GM18502 (cell line): Measurements from ENCODE around the gene SLC25A18.
"Not testable (repeated sequence)": the region's sequence is repeated elsewhere in the genome, so short reads cannot be mapped to it uniquely, and the experiment has no call there.

Experiments used
- ATAC-seq: cut with Tn5 transposase; IDR thresholded peaks from one replicate; pipeline ENCODE4 v1.9.1; 2021; ENCODE audit warnings: mild to moderate bottlenecking; ENCODE audit not compliant: unreplicated experiment, poor library complexity

SLC25A18 gene

GRCh38 chr22:17601031-17601430 lies 37.7 kb downstream of the SLC25A18 start:
- ATAC-seq: no peak

- ATAC-seq: no peak
Observed at GRCh38 chr22:17603668-17604067, 40.4 kb downstream of the SLC25A18 start.

DNA sequence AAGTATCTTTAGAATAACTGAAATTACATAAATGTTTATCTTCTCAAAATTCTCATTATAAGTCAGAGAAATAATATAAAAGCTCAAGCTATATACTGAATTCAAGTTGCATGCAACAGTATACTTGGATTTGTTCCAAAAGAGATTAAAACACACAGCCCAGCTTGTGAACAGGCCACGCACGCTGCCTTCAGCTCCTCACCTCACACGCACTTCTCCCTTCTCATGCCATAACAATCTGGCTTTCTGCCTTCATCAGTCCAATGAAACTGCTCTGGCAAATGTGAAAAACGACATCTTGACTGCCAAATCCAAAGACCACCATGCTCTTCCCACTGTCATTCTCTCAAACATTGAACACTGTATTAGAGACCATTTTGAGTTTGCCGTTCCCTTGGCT lies 43.2 kb downstream of the SLC25A18 start:
- no peak for ATAC-seq

GRCh38 chr22:17607891-17608521 lies 44.7 kb downstream of the SLC25A18 start:
- no peak for ATAC-seq

GRCh38 chr22:17612057-17612456 lies 48.8 kb downstream of the SLC25A18 start:
- ATAC-seq: no peak

DNA sequence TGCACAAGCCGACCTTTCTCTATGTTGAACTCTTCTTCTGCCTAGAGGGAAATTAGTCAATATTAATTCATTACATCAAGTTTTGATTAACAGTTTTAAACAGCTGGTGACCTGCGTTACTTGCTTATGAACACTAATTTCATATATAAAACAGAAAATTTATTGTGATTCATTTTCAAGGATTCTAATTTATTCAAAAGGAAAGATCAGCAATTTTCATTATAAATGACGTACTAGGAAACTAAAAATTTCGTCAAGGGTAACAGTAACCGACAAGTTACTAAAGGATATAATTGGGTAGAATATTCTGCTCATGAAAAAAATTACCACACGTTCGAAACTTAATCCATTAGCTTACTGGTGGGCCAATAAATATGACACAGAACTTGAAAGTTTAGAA lies 50.0 kb downstream of the SLC25A18 start:
- no peak for ATAC-seq

DNA sequence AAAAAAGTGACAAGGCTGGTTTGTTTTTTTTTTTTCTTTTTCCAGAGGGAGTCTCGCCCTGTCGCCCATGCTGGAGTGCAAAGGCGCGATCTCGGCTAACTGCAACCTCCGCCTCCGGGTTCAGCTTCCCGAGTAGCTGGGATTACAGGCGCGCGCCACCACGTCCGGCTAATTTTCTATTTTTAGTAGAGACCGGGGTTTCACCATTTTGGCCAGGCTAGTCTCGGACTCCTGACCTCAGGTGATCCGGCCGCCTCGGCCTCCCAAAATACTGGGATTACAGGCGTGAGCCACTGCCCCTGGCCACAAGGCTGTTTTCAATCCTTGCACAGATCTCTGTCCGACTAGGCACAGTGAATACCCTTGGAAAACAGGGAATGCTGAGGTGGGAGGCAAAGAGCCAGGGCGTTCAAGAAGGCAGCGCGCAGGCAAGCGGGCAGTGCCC lies 64.7 kb downstream of the SLC25A18 start:
- ATAC-seq: no peak

DNA sequence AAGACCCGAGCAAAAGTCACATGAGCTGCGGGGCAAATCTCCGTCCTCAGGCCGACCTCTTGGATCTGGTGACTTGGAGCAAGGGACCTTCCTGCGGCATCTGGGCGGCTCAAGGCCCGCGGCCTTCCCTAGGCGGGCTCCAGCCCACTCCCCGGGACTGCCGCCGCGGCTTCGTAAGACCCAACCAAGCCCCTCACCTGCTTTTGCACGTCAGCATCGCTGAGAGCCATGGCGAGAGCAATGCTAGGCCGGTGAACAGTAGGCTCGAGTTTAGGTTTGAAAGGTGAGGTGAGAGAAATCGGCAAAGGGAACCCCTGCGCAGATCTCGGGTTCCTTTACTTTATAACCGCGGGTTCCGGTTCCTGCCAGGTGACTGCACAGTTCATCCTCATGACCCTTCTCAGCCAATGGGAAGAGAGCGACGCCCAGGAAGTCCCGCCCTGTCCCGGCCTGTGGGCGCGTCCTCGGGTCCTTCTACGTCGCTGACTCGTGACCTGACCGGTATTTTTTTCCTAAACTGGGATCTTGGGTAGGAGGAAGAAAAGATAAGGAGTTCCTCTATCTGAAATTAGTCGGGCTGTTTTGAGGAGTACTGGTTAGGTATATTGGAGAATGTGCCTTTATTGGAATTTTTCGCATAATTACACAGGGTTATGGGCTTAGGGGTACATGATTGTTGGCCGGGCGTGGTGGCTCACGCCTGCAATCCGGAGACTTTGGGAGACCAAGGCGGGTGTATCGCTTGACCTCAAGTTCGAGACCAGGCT lies 65.3 kb downstream of the SLC25A18 start, which contains the start of gene ATP6V1E1:
Gene ATP6V1E1 (minus strand): TSS at position 344 of the 767 bp plus-strand sequence. CDS start 114 bp downstream, at position 230.
- peak; percentile 98 for ATAC-seq

DNA sequence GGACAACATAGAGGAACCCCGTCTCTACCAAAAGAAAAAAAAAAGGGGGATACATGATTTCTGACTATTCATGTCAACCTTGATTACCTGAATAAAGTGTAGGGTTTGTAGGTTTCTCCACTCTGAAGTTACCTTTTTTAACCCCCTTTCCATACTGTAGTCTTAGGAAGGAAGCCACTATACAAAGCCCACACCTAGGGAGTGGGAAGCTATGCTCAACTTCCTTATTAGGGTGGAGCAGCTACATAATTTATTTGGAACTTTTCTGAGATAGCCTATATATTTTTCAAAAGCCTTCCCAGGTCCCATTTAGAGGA lies 65.8 kb downstream of the SLC25A18 start:
- ATAC-seq: no peak

DNA sequence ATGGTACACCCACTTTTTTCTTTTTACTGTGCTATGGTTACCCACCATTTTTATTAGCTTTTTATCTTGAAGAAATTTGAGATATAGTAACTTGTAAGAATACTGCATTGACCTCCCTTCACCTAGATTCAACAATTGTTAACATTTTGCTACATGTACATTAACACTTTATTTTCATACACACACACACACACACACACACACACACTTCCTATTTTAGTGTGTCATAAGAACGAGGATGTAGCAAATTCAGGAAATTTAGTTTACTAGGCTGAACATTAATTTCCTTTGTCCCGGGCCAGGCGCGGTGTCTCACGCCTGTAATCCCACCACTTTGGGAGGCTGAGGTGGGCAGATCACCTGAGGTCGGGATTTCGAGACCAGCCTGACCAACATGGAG lies 66.3 kb downstream of the SLC25A18 start:
- ATAC-seq: no peak

DNA sequence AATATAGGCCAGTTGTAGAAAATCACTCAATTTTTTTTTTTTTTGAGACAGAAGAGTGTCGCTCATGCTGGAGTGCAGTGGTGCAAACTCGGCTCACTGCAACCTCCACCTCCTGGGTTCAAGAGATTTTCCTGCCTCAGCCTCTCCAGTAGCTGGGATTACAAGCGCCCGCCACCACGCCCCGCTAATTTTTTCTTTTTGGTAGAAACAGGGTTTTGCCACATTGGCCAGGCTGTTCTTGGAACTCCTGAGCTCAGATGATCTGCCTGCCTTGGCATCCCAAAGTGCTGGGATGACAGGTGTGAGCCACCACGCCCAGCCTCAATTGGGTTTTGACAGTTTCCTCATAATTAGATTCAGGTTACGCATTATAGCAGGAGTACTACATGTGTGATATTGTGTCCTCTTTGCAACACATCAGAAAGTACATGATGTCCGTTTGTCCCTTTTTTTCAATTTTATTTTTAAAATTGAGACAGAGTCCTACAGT lies 67.8 kb downstream of the SLC25A18 start:
- ATAC-seq: no peak

GRCh38 chr22:17633217-17633997 lies 70.1 kb downstream of the SLC25A18 start:
- ATAC-seq: no peak

- ATAC-seq: no peak
Observed at GRCh38 chr22:17633998-17634323, 70.7 kb downstream of the SLC25A18 start.

GRCh38 chr22:17634696-17635095 lies 71.4 kb downstream of the SLC25A18 start:
- ATAC-seq: no peak

DNA sequence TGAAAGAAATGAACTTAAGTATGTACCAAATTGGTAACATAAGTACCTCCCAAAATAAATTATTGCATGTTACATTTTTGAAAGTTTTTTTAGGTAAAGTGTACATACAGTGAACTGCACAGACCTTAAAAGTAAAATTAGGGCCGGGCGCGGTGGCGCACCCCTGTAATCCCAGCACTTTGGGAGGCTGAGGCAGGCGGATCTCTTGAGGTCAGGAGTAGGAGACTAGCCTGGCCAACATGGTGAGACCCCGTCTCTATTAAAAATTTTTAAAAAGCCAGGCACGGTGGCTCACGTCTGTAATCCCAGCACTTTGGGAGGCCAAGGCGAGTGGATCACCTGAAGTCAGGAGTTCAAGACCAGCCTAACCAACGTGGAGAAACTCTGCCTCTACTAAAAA lies 73.6 kb downstream of the SLC25A18 start:
- not testable (repeated sequence) for ATAC-seq

- ATAC-seq: peak; percentile 1
Observed at GRCh38 chr22:17637490-17638181, 74.3 kb downstream of the SLC25A18 start.

DNA sequence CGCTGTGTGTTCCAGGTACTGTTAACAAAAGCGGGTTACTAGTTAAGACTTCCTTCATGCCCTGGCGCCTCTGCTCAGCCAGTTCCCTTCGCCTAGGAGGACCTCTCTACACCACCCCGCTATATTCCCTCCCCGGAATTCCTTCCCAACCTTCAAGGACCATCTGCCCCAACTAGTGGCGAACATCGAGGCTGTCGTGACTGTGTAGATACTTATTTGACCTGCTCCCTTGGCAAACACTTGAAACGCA lies 74.8 kb downstream of the SLC25A18 start:
- ATAC-seq: peak; percentile 26

GRCh38 chr22:17638432-17639246 lies 75.3 kb downstream of the SLC25A18 start, which contains the start of gene BCL2L13:
Gene BCL2L13, plus strand, starts transcription at chr22:17638757. Its CDS starts 16,955 bp downstream, at chr22:17655712.
- ATAC-seq: peak; percentile 93

DNA sequence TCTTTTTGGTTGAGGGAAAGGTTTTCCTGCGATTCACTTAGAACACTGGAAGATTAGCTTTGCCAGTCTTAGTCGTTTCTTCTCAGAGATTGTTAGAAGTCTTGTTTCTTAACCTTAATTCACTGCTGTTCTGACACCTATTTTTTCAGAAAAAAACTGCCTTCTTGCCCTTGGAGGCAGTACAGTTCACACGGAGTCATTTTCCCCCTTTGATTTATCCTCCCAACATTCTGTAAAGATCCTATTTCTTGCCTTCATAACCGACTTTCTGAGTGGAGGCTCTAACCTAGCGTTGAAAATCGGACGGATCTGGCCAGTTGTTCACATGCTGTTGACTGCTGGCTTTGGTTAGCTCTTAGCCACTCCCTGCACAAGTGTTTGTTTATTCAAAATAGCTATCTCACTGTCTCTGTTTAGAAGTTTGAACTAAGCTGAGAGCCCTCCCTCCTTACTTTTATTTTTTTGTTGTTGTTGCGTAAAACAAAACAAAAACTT lies 76.0 kb downstream of the SLC25A18 start:
- no peak for ATAC-seq
